Vagina (tissue), 2 donors: ENCODE data around the gene TRAPPC14. TPM values are rescaled to one million over a fixed set of nuclear protein-coding genes. Genes with fewer than 3 reads are reported as not detected.
"Not testable (repeated sequence)": the region's sequence is repeated elsewhere in the genome, so short reads cannot be mapped to it uniquely, and the experiment has no call there.

Experiments used
- DNase-seq, 2 donors: peaks; one replicate each; pipeline ENCODE4 v3.0.0-alpha.2; 2017; ENCODE audit errors: extremely low spot score in 2 of 2
- H3K27ac ChIP-seq: fragments of 200-600 bp; sonication (generic); one replicate; pipeline ENCODE4 v1.5.1; 2019
- H3K27me3 ChIP-seq: fragments of 200-600 bp; sonication (generic); one replicate; pipeline ENCODE4 v1.5.1; 2019
- H3K36me3 ChIP-seq, 2 donors: fragments of 200-600 bp; sonication (generic); one replicate each; pipeline ENCODE4 v1.5.1; 2017 to 2019
- H3K4me1 ChIP-seq: fragments of 200-600 bp; sonication (generic); one replicate; pipeline ENCODE4 v1.5.1; 2019
- H3K4me3 ChIP-seq, 2 donors: fragments of 200-600 bp; sonication (generic); 1 replicate in 1 of 2; 2 replicates in 1 of 2; pipeline ENCODE4 v1.5.1; 2016 to 2019
- H3K9me3 ChIP-seq: fragments of 200-600 bp; sonication (generic); one replicate; pipeline ENCODE4 v1.5.1; 2019
- CTCF ChIP-seq, 3 experiments: fragments of 450-650 bp in 2 of 3; fragments of 200-600 bp in 1 of 3; sonication (generic) in 1 of 3; IDR thresholded peaks; one replicate each; pipeline ENCODE4 v1.5.1; 2017 to 2019; ENCODE audit warnings: antibody characterized with exemption in 3 of 3, mild to moderate bottlenecking in 2 of 3, moderate library complexity in 2 of 3
- POLR2A ChIP-seq, 2 donors: fragments of 450-650 bp; IDR thresholded peaks; one replicate each; pipeline ENCODE4 v1.6.1; 2017; ENCODE audit warnings: antibody characterized with exemption in 2 of 2, mild to moderate bottlenecking in 2 of 2, moderate library complexity in 2 of 2
- POLR2AphosphoS5 ChIP-seq, 2 donors: sonication (generic); formaldehyde crosslinking; IDR thresholded peaks; one replicate each; pipeline ENCODE4 v1.9.0; 2017; ENCODE audit warnings: antibody characterized with exemption in 2 of 2, mild to moderate bottlenecking in 2 of 2, low read depth in 1 of 2; ENCODE audit not compliant: insufficient read depth in 1 of 2
- intact Hi-C: fragments of 100-400 bp; cut with DNase I; formaldehyde crosslinking; loops from one replicate; pipeline ENCODE4 v1.15.1; 2023
- total RNA-seq: library from RNA; depleted of rRNA; stranded (reverse); fragments of >200 nt; gene quantifications from one replicate; pipeline ENCODE4 v1.2.3, GENCODE V29; 2016

Gene TRAPPC14
- total RNA-seq, 1 donor from 2014 or later, result 18.2 TPM

- no peaks in the 10 kb centered on the region for H3K36me3 ChIP-seq
Observed at GRCh38 chr7:100195222-100195621, 36.7 kb upstream of the TRAPPC14 start.

GRCh38 chr7:100192969-100193368 lies 34.4 kb upstream of the TRAPPC14 start:
- Histone ChIP-seq H3K9me3 (no peaks in the 10 kb centered on the region), H3K4me1 (no peaks in the 10 kb centered on the region), H3K4me3 (no peak overlapping the region), H3K36me3 (no peaks in the 10 kb centered on the region), H3K27ac (no peak overlapping the region), H3K27me3 (no peaks in the 10 kb centered on the region)
- DNase-seq, result no peak
- TF ChIP-seq CTCF (IDR thresholded peaks at IDR 0.05), result no peak
- no peak for TF ChIP-seq POLR2A (IDR thresholded peaks at IDR 0.05)
- no peak for TF ChIP-seq POLR2AphosphoS5 (IDR thresholded peaks at IDR 0.05; ENCODE audit: insufficient read depth in 1 of 2, low read depth in 1 of 2)
- intact Hi-C loops, result loop anchor here (10.0 kb wide), 1 partner anchor 48 kb away; the partner anchor contains the start of gene LAMTOR4

More at GRCh38 chr7:100195222-100195621, 36.7 kb upstream of the TRAPPC14 start:
- no peak overlapping the region for H3K27ac ChIP-seq
- intact Hi-C loops, result loop anchor here (10.0 kb wide), 1 partner anchor 50 kb away; the partner anchor contains the start of gene LAMTOR4
- no peaks in the 10 kb centered on the region for H3K9me3 ChIP-seq
- H3K27me3 ChIP-seq, result no peaks in the 10 kb centered on the region
- TF ChIP-seq POLR2A (IDR thresholded peaks at IDR 0.05) (no peak), CTCF (IDR thresholded peaks at IDR 0.05) (no peak), POLR2AphosphoS5 (IDR thresholded peaks at IDR 0.05; ENCODE audit: insufficient read depth in 1 of 2, low read depth in 1 of 2) (no peak)
- no peak for DNase-seq
- no peaks in the 10 kb centered on the region for H3K4me1 ChIP-seq
- no peak overlapping the region for H3K4me3 ChIP-seq

- not testable (repeated sequence) for DNase-seq, H3K9me3 ChIP-seq, H3K27ac ChIP-seq, H3K4me1 ChIP-seq, H3K36me3 ChIP-seq, H3K27me3 ChIP-seq, H3K4me3 ChIP-seq
- intact Hi-C loops, result loop anchor here (10.0 kb wide), 1 partner anchor 48 kb away; the partner anchor contains the start of gene LAMTOR4
Observed at GRCh38 chr7:100192281-100192862, 33.8 kb upstream of the TRAPPC14 start.

GRCh38 chr7:100191775-100192174 lies 33.3 kb upstream of the TRAPPC14 start:
- H3K27me3 ChIP-seq, result no peaks in the 10 kb centered on the region
- intact Hi-C loops, result loop anchor here (10.0 kb wide), 1 partner anchor 47 kb away; the partner anchor contains the start of gene LAMTOR4
- H3K4me3 ChIP-seq, result no peak overlapping the region
- no peak for TF ChIP-seq POLR2AphosphoS5 (IDR thresholded peaks at IDR 0.05; ENCODE audit: insufficient read depth in 1 of 2, low read depth in 1 of 2)
- TF ChIP-seq POLR2A (IDR thresholded peaks at IDR 0.05), result no peak
- TF ChIP-seq CTCF (IDR thresholded peaks at IDR 0.05), result no peak
- H3K27ac ChIP-seq, result no peak overlapping the region
- H3K4me1 ChIP-seq, result no peaks in the 10 kb centered on the region
- no peak for DNase-seq
- no peaks in the 10 kb centered on the region for H3K36me3 ChIP-seq
- H3K9me3 ChIP-seq, result no peaks in the 10 kb centered on the region

GRCh38 chr7:100190048-100190711 lies 31.7 kb upstream of the TRAPPC14 start:
- Histone ChIP-seq H3K27me3 (no peaks in the 10 kb centered on the region), H3K4me3 (no peak overlapping the region), H3K36me3 (no peaks in the 10 kb centered on the region), H3K27ac (no peak overlapping the region), H3K4me1 (no peaks in the 10 kb centered on the region), H3K9me3 (no peaks in the 10 kb centered on the region)
- intact Hi-C loops, result loop anchor here (10.0 kb wide), 1 partner anchor 45 kb away; the partner anchor contains the start of gene LAMTOR4
- no peak for DNase-seq
- no peak for TF ChIP-seq CTCF (IDR thresholded peaks at IDR 0.05)
- TF ChIP-seq POLR2A (IDR thresholded peaks at IDR 0.05), result no peak
- no peak for TF ChIP-seq POLR2AphosphoS5 (IDR thresholded peaks at IDR 0.05; ENCODE audit: insufficient read depth in 1 of 2, low read depth in 1 of 2)
